ENCODE results near the gene PCLO.

The PCLO gene

GRCh38 chr7:82838314-82838713 is 324.4 kb downstream of the PCLO start:
- no peaks in the 10 kb centered on the region for H3K4me1 ChIP-seq
- TF ChIP-seq, protein P1, sequence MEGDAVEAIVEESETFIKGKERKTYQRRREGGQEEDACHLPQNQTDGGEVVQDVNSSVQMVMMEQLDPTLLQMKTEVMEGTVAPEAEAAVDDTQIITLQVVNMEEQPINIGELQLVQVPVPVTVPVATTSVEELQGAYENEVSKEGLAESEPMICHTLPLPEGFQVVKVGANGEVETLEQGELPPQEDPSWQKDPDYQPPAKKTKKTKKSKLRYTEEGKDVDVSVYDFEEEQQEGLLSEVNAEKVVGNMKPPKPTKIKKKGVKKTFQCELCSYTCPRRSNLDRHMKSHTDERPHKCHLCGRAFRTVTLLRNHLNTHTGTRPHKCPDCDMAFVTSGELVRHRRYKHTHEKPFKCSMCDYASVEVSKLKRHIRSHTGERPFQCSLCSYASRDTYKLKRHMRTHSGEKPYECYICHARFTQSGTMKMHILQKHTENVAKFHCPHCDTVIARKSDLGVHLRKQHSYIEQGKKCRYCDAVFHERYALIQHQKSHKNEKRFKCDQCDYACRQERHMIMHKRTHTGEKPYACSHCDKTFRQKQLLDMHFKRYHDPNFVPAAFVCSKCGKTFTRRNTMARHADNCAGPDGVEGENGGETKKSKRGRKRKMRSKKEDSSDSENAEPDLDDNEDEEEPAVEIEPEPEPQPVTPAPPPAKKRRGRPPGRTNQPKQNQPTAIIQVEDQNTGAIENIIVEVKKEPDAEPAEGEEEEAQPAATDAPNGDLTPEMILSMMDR (IDR thresholded peaks at IDR 0.05), result no peak
- H3K27ac ChIP-seq, result no peak overlapping the region
- H3K27me3 ChIP-seq (ENCODE audit: control insufficient read depth, insufficient read depth, low read length), result no peaks in the 10 kb centered on the region
- no peak overlapping the region for H3K4me3 ChIP-seq (ENCODE audit: low read depth, low read length)
- no peak overlapping the region for H2AFZ ChIP-seq
- no peaks in the 10 kb centered on the region for H3K79me2 ChIP-seq
- H3K9me3 ChIP-seq (ENCODE audit: control insufficient read depth, low read length), result no peaks in the 10 kb centered on the region
- H3K36me3 ChIP-seq (ENCODE audit: control insufficient read depth, insufficient read depth, low read length), result no peaks in the 10 kb centered on the region
- H3K9ac ChIP-seq, result no peak overlapping the region
- H3K4me2 ChIP-seq (ENCODE audit: low read length), result no peak overlapping the region

DNA sequence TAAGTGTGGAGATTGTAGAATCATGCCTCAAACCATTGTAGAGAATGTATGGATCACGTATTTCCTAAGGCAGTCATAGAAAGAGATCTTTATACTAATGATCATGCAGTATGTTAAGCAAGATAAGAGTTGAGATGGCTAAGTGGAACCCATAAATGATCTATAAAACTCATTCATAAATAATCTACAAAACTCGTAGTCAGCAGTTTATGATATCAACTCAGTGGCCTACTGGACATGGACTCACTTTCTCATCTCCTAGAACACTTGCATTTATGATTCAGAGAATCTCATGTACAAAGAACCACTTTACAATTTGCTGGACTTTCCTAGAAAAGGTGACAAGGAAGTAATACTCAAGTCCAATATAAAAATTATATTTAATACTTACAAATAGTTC is 339.6 kb downstream of the PCLO start:
- H3K36me3 ChIP-seq (ENCODE audit: control insufficient read depth, insufficient read depth, low read length), result no peaks in the 10 kb centered on the region

GRCh38 chr7:82821037-82821436 is 341.6 kb downstream of the PCLO start:
- H3K27ac ChIP-seq, result no peak overlapping the region
- H3K9ac ChIP-seq, result no peak overlapping the region

More for the DNA sequence above, 339.6 kb downstream of the PCLO start:
- no peak overlapping the region for H3K4me2 ChIP-seq (ENCODE audit: low read length)
- no peaks in the 10 kb centered on the region for H3K9me3 ChIP-seq (ENCODE audit: control insufficient read depth, low read length)
- H3K27ac ChIP-seq, result no peak overlapping the region
- H3K79me2 ChIP-seq, result no peaks in the 10 kb centered on the region
- no peaks in the 10 kb centered on the region for H3K27me3 ChIP-seq (ENCODE audit: control insufficient read depth, insufficient read depth, low read length)
- H3K9ac ChIP-seq, result no peak overlapping the region
- no peak overlapping the region for H3K4me3 ChIP-seq (ENCODE audit: low read depth, low read length)
- no peaks in the 10 kb centered on the region for H3K4me1 ChIP-seq
- no peak overlapping the region for H2AFZ ChIP-seq
- TF ChIP-seq, protein P1 (IDR thresholded peaks at IDR 0.05), result no peak

GRCh38 chr7:82818171-82818570 is 344.5 kb downstream of the PCLO start:
- TF ChIP-seq, protein P1 (IDR thresholded peaks at IDR 0.05), result no peak
- Histone ChIP-seq H3K4me1 (no peaks in the 10 kb centered on the region), H3K27ac (no peak overlapping the region), H3K27me3 (ENCODE audit: control insufficient read depth, insufficient read depth, low read length) (no peaks in the 10 kb centered on the region), H3K4me3 (ENCODE audit: low read depth, low read length) (no peak overlapping the region), H3K9me3 (ENCODE audit: control insufficient read depth, low read length) (no peaks in the 10 kb centered on the region), H3K4me2 (ENCODE audit: low read length) (no peak overlapping the region), H3K36me3 (ENCODE audit: control insufficient read depth, insufficient read depth, low read length) (no peaks in the 10 kb centered on the region), H2AFZ (no peak overlapping the region), H3K9ac (no peak overlapping the region), H3K79me2 (no peaks in the 10 kb centered on the region)

More at GRCh38 chr7:82821037-82821436, 341.6 kb downstream of the PCLO start:
- Histone ChIP-seq H3K79me2 (no peaks in the 10 kb centered on the region), H2AFZ (no peak overlapping the region), H3K9me3 (ENCODE audit: control insufficient read depth, low read length) (no peaks in the 10 kb centered on the region), H3K4me3 (ENCODE audit: low read depth, low read length) (no peak overlapping the region), H3K4me2 (ENCODE audit: low read length) (no peak overlapping the region), H3K4me1 (no peaks in the 10 kb centered on the region), H3K27me3 (ENCODE audit: control insufficient read depth, insufficient read depth, low read length) (no peaks in the 10 kb centered on the region), H3K36me3 (ENCODE audit: control insufficient read depth, insufficient read depth, low read length) (no peaks in the 10 kb centered on the region)
- TF ChIP-seq, protein P1 (IDR thresholded peaks at IDR 0.05), result no peak

DNA sequence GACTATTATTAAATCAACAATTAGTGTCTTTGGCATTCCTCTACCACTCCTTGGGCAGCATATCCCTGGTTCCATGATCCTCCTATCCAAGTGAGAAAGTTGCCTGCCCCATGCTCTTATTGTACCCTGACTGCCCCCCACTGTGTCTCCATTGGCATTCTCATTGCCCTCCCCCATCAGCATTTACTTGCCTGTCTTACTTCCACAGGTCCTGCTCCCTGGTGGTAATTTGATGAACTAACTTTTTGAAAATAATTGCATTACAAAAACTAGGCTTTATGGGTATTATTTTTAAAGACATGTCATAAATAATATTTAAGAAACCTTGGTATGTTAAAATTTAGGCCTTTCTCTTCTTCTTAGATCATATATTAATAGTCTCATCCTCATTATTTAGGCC is 346.4 kb downstream of the PCLO start:
- no peak overlapping the region for H2AFZ ChIP-seq
- H3K9me3 ChIP-seq (ENCODE audit: control insufficient read depth, low read length), result no peaks in the 10 kb centered on the region
- H3K4me2 ChIP-seq (ENCODE audit: low read length), result no peak overlapping the region
- no peak overlapping the region for H3K9ac ChIP-seq
- H3K27ac ChIP-seq, result no peak overlapping the region
- H3K36me3 ChIP-seq (ENCODE audit: control insufficient read depth, insufficient read depth, low read length), result no peaks in the 10 kb centered on the region
- no peaks in the 10 kb centered on the region for H3K4me1 ChIP-seq
- H3K27me3 ChIP-seq (ENCODE audit: control insufficient read depth, insufficient read depth, low read length), result no peaks in the 10 kb centered on the region
- no peak overlapping the region for H3K4me3 ChIP-seq (ENCODE audit: low read depth, low read length)
- H3K79me2 ChIP-seq, result no peaks in the 10 kb centered on the region
- TF ChIP-seq, protein P1 (IDR thresholded peaks at IDR 0.05), result no peak
